Skeletal muscle tissue (tissue), 4 donors: ENCODE results near the gene EFCAB11. TPM values are rescaled to one million over a fixed set of nuclear protein-coding genes. Genes with fewer than 3 reads are reported as not detected.

Source experiments
- H3K27ac ChIP-seq: one replicate; pipeline ENCODE4 v1.7.0; 2013; ENCODE audit warnings: mild to moderate bottlenecking, low read depth, low read length, inconsistent platforms
- H3K27me3 ChIP-seq, 3 donors: one replicate each; pipeline ENCODE4 v1.7.0; 2013; ENCODE audit warnings: low read length in 3 of 3; ENCODE audit not compliant: control insufficient read depth in 3 of 3, insufficient read depth in 3 of 3
- H3K36me3 ChIP-seq, 3 donors: one replicate each; pipeline ENCODE4 v1.7.0; 2013; ENCODE audit warnings: low read length in 3 of 3; ENCODE audit not compliant: control insufficient read depth in 3 of 3, insufficient read depth in 3 of 3
- H3K4me1 ChIP-seq, 3 donors: one replicate each; pipeline ENCODE4 v1.7.0; 2013; ENCODE audit warnings: low read length in 3 of 3, mild to moderate bottlenecking in 3 of 3; ENCODE audit not compliant: control insufficient read depth in 3 of 3, insufficient read depth in 3 of 3
- H3K4me3 ChIP-seq, 3 donors: one replicate each; pipeline ENCODE4 v1.7.0; 2013; ENCODE audit warnings: low read length in 3 of 3
- H3K9ac ChIP-seq, 3 donors: one replicate each; pipeline ENCODE4 v1.7.0; 2013; ENCODE audit warnings: low read length in 3 of 3, mild to moderate bottlenecking in 3 of 3, moderate library complexity in 2 of 3, low read depth in 1 of 3
- H3K9me3 ChIP-seq, 3 donors: one replicate each; pipeline ENCODE4 v1.7.0; 2013; ENCODE audit warnings: low read length in 3 of 3; ENCODE audit not compliant: control insufficient read depth in 3 of 3
- total RNA-seq: library from RNA; depleted of rRNA; stranded (reverse); fragments of >200 nt; gene quantifications from one replicate; pipeline ENCODE4 v1.2.3, GENCODE V29; 2014
- donor health status: Osteomylitis.

Gene EFCAB11
- total RNA-seq, 1 donor from 2014 or later: 7.3 TPM

- no peaks in the 10 kb centered on the region for H3K9me3 ChIP-seq
- no peak overlapping the region for H3K27ac ChIP-seq
- no peaks in the 10 kb centered on the region for H3K27me3 ChIP-seq
- H3K4me3 ChIP-seq: no peak overlapping the region
- H3K36me3 ChIP-seq: no peaks in the 10 kb centered on the region
- H3K4me1 ChIP-seq: no peaks in the 10 kb centered on the region
- H3K9ac ChIP-seq: no peak overlapping the region
These were observed 35.8 kb downstream of the EFCAB11 start for GRCh38 chr14:89918721-89919120.

GRCh38 chr14:89915114-89915878 is 39.2 kb downstream of the EFCAB11 start:
- H3K9ac ChIP-seq: no peak overlapping the region
- no peaks in the 10 kb centered on the region for H3K36me3 ChIP-seq
- H3K4me3 ChIP-seq: peak overlapping the region in 1 of 3 donors; percentile 45
- no peak overlapping the region for H3K27ac ChIP-seq
- peaks cover 0 to 8% (median 7%) of the 10 kb centered on the region in 3 donors for H3K4me1 ChIP-seq
- H3K27me3 ChIP-seq: no peaks in the 10 kb centered on the region
- H3K9me3 ChIP-seq: no peaks in the 10 kb centered on the region

- Histone ChIP-seq H3K4me3 (no peak overlapping the region), H3K36me3 (no peaks in the 10 kb centered on the region), H3K27me3 (no peaks in the 10 kb centered on the region), H3K9ac (no peak overlapping the region), H3K9me3 (no peaks in the 10 kb centered on the region), H3K27ac (no peak overlapping the region), H3K4me1 (peaks cover 0 to 8% (median 7%) of the 10 kb centered on the region in 3 donors)
These were observed 41.8 kb downstream of the EFCAB11 start for GRCh38 chr14:89912667-89913211.

GRCh38 chr14:89912221-89912620 is 42.3 kb downstream of the EFCAB11 start:
- no peak overlapping the region for H3K4me3 ChIP-seq
- no peaks in the 10 kb centered on the region for H3K27me3 ChIP-seq
- no peaks in the 10 kb centered on the region for H3K9me3 ChIP-seq
- H3K36me3 ChIP-seq: no peaks in the 10 kb centered on the region
- no peak overlapping the region for H3K9ac ChIP-seq
- H3K4me1 ChIP-seq: peaks cover 0 to 8% (median 7%) of the 10 kb centered on the region in 3 donors
- H3K27ac ChIP-seq: peak overlapping the region; percentile 16

GRCh38 chr14:89911010-89911919 is 43.3 kb downstream of the EFCAB11 start:
- Histone ChIP-seq H3K36me3 (no peaks in the 10 kb centered on the region), H3K9me3 (no peaks in the 10 kb centered on the region), H3K9ac (no peak overlapping the region), H3K4me1 (peaks cover 0 to 8% (median 7%) of the 10 kb centered on the region in 3 donors), H3K27ac (peak overlapping the region; percentile 16), H3K4me3 (no peak overlapping the region), H3K27me3 (no peaks in the 10 kb centered on the region)

GRCh38 chr14:89910691-89911009 is 43.9 kb downstream of the EFCAB11 start:
- Histone ChIP-seq H3K9ac (no peak overlapping the region), H3K27me3 (no peaks in the 10 kb centered on the region), H3K27ac (no peak overlapping the region), H3K9me3 (no peaks in the 10 kb centered on the region), H3K36me3 (no peaks in the 10 kb centered on the region), H3K4me1 (peaks cover 0 to 8% (median 7%) of the 10 kb centered on the region in 3 donors), H3K4me3 (no peak overlapping the region)

- H3K4me3 ChIP-seq: no peak overlapping the region
- no peaks in the 10 kb centered on the region for H3K27me3 ChIP-seq
- H3K9ac ChIP-seq: no peak overlapping the region
- H3K4me1 ChIP-seq: peaks cover 0 to 8% (median 7%) of the 10 kb centered on the region in 3 donors
- H3K36me3 ChIP-seq: no peaks in the 10 kb centered on the region
- no peaks in the 10 kb centered on the region for H3K9me3 ChIP-seq
- no peak overlapping the region for H3K27ac ChIP-seq
These were observed 44.9 kb downstream of the EFCAB11 start for GRCh38 chr14:89909586-89909985.

- Histone ChIP-seq H3K4me3 (no peak overlapping the region), H3K9ac (no peak overlapping the region), H3K27me3 (no peaks in the 10 kb centered on the region), H3K9me3 (no peaks in the 10 kb centered on the region), H3K36me3 (no peaks in the 10 kb centered on the region), H3K4me1 (peaks cover 0 to 8% (median 7%) of the 10 kb centered on the region in 3 donors), H3K27ac (no peak overlapping the region)
These were observed 45.6 kb downstream of the EFCAB11 start for GRCh38 chr14:89908712-89909450.

- H3K36me3 ChIP-seq: no peaks in the 10 kb centered on the region
- no peak overlapping the region for H3K27ac ChIP-seq
- H3K27me3 ChIP-seq: no peaks in the 10 kb centered on the region
- H3K9ac ChIP-seq: no peak overlapping the region
- no peaks in the 10 kb centered on the region for H3K9me3 ChIP-seq
- peaks cover 0 to 8% (median 7%) of the 10 kb centered on the region in 3 donors for H3K4me1 ChIP-seq
- H3K4me3 ChIP-seq: no peak overlapping the region
These were observed 46.9 kb downstream of the EFCAB11 start for GRCh38 chr14:89907655-89908054.
